Stomach (tissue), 9 donors: ENCODE results near the gene ASAP2. TPM values are rescaled to one million over a fixed set of nuclear protein-coding genes. Genes with fewer than 3 reads are reported as not detected.

Experiments used
- DNase-seq, 2 donors: peaks; one replicate each; pipeline versions ENCODE4 v3.0.0 to v3.0.0-alpha.2; 2013 to 2019
- H3K27ac ChIP-seq, 5 donors: fragments of 200-600 bp in 4 of 5; sonication (generic) in 4 of 5; one replicate each; pipeline ENCODE4 v1.5.1; 2013 to 2019; ENCODE audit warnings: mild to moderate bottlenecking in 1 of 5, moderate library complexity in 1 of 5
- H3K27me3 ChIP-seq, 3 donors: fragments of 200-600 bp; sonication (generic); one replicate each; pipeline ENCODE4 v1.5.1; 2017 to 2019; ENCODE audit warnings: mixed run types in 1 of 3
- H3K36me3 ChIP-seq, 4 donors: fragments of 200-600 bp; sonication (generic); 1 replicate in 3 of 4; 2 replicates in 1 of 4; pipeline ENCODE4 v1.5.1; 2016 to 2019
- H3K4me1 ChIP-seq, 4 donors: fragments of 200-600 bp; sonication (generic); one replicate each; pipeline ENCODE4 v1.5.1; 2016 to 2019
- H3K4me3 ChIP-seq, 4 donors: fragments of 200-600 bp; sonication (generic) in 3 of 4; one replicate each; pipeline ENCODE4 v1.5.1; 2016 to 2019; ENCODE audit warnings: mild to moderate bottlenecking in 1 of 4
- H3K9me3 ChIP-seq, 4 donors: fragments of 200-600 bp; sonication (generic); one replicate each; pipeline ENCODE4 v1.5.1; 2016 to 2019
- EP300 ChIP-seq: sonication (generic); formaldehyde crosslinking; IDR thresholded peaks from one replicate; pipeline ENCODE4 v1.6.1; 2017; ENCODE audit warnings: antibody characterized with exemption
- POLR2A ChIP-seq, 4 donors: fragments of 450-650 bp; IDR thresholded peaks; one replicate each; pipeline ENCODE4 v1.6.1; 2016; ENCODE audit warnings: antibody characterized with exemption in 4 of 4, control low read depth in 2 of 4, mild to moderate bottlenecking in 1 of 4, moderate library complexity in 1 of 4
- POLR2AphosphoS5 ChIP-seq, 3 donors: sonication (generic); formaldehyde crosslinking; IDR thresholded peaks; one replicate each; pipeline ENCODE4 v1.6.1; 2016; ENCODE audit warnings: antibody characterized with exemption in 3 of 3
- WGBS, 5 donors: extraction: QIAGEN DNeasy Blood & Tissue Kit in 3 of 5; methylation state at CpG; one replicate each; pipeline versions ENCODE4 v1.1.5 to v1.1.7; 2013 to 2018; 5-methylcytosine and 5-hydroxymethylcytosine counted together
- intact Hi-C: fragments of 100-400 bp; cut with DNase I; formaldehyde crosslinking; loops from one replicate; pipeline ENCODE4 v1.15.1; 2023; ENCODE audit warnings: low total_unique reads
- polyA plus RNA-seq, 3 donors: library from polyadenylated mRNA; stranded (reverse); fragments of 200-250 nt; gene quantifications; one replicate each; pipeline ENCODE4 v1.2.3, GENCODE V29; 2013
- total RNA-seq, 5 donors: library from RNA; depleted of rRNA; stranded (reverse); fragments of >200 nt; gene quantifications; one replicate each; pipeline versions ENCODE4 v1.1.0 to v1.2.3, GENCODE V29; 2014 to 2016
- TF ChIP-seq, protein P1 (sequence below), 7 experiments: fragments of 450-650 bp in 4 of 7; fragments of 200-600 bp in 3 of 7; sonication (generic) in 3 of 7; IDR thresholded peaks; one replicate each; pipeline ENCODE4 v1.5.1; 2016 to 2019; ENCODE audit warnings: antibody characterized with exemption in 7 of 7, control low read depth in 2 of 7, mild to moderate bottlenecking in 1 of 7
- donor health status: healthy with polysubstance abuse.
- donor health status: Bipolar disorder and iron deficiency.
- donor health status: healthy.

ASAP2 gene
- total and polyA plus RNA-seq, 8 donors, result 9.7 to 55.4 (median 33.7) TPM

DNA sequence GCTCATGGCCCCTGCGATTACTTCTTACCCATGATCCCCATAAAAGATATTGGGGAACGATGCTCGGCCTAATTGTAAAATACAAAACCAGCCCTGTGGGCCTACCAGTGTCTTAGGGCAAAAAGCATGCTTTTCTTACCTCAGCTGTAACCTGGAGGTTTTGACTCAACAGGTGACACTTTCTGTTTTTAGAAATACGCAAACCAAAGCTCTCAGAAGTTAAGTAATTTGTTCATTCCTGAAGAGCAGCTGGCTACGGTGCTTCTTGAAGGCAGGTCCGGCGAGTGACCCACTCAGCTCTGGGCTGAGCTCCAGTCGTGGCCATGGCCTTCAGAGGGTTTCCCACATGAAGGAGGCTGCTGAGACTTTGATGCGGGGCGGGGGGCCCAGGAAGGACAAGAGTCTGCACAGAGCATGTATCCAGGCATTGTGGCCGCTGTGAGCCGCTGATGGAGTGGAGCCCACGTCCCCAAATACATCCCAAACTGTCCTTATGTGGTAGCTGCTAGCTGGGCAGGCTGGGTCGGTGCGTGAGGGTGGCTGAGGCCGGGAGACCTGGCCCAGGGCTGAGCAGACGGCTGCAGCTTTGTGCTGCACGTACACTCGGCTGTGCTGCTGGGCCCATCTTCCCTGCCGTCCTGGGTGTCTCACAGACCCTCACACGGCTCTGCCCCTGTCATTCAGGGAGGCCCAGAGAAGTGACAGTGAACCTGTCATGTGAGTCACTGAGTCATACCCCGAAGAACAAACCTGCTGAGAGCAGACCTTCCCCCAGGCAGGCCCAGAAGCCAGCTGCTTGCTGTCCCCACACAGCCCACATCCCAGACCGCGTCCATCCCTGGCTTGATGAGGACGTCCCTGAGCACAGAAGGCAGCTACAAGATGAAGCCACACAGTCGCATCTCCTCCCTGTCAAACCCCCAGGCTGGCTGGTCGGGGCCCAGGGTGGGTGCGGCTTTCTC lies 182.6 kb downstream of the ASAP2 start:
- no peak overlapping the region for H3K4me3 ChIP-seq
- intact Hi-C loops, result no loop called here
- peaks cover 0 to 6% (median 3%) of the 10 kb centered on the region in 4 donors for H3K4me1 ChIP-seq
- no peak for TF ChIP-seq POLR2A (IDR thresholded peaks at IDR 0.05)
- H3K9me3 ChIP-seq, result no peaks in the 10 kb centered on the region
- 86 to 94% (median 92%) methylated on average over 19 to 28 of the region's 28 CpGs for WGBS, 5 donors
- peaks cover 8 to 90% (median 84%) of the 10 kb centered on the region in 4 donors for H3K36me3 ChIP-seq
- no peaks in the 10 kb centered on the region for H3K27me3 ChIP-seq
- no peak for DNase-seq
- H3K27ac ChIP-seq, result peak overlapping the region in 1 of 5 donors; percentile 14

DNA sequence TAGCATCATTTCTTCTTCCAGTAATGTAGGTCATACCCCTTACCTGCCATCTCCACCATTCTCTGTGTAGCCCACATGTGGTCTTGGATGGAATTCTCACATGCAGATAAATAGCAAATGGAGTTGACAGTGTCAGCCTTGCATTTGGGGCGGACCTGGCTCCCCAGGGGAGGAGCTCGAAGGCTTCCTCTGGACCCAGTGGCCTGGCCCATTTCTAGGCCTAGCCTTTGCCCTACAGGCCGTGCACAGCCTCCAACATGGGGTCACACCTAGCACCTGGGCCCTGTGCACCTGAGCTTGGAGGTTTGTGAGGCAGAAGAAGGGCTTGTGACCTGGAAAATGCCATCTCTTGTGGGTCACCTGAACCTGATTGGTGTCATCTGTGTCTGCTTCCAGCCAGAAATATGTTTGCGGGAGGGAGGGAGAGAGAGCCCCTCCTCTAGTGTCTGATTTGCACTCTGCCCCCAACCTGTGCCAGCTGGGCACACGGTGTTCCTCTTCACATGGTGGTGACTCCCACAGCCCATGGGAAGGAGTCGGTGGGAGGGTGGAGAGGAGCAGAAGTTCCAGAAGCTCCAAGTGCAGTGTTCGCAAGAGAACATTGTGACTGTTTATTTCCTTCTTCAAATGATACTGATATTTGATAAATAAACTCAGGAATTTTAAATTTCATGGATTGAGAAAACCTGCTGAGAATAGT lies 183.7 kb downstream of the ASAP2 start:
- peaks cover 0 to 6% (median 3%) of the 10 kb centered on the region in 4 donors for H3K4me1 ChIP-seq
- intact Hi-C loops, result no loop called here
- DNase-seq, result no peak
- H3K4me3 ChIP-seq, result no peak overlapping the region
- no peaks in the 10 kb centered on the region for H3K9me3 ChIP-seq
- 81 to 91% (median 88%) methylated on average over 7 of the region's 7 CpGs for WGBS, 5 donors
- H3K27me3 ChIP-seq, result no peaks in the 10 kb centered on the region
- TF ChIP-seq POLR2A (IDR thresholded peaks at IDR 0.05) (no peak), EP300 (no peak), POLR2AphosphoS5 (IDR thresholded peaks at IDR 0.05) (no peak)
- TF ChIP-seq, protein P1, sequence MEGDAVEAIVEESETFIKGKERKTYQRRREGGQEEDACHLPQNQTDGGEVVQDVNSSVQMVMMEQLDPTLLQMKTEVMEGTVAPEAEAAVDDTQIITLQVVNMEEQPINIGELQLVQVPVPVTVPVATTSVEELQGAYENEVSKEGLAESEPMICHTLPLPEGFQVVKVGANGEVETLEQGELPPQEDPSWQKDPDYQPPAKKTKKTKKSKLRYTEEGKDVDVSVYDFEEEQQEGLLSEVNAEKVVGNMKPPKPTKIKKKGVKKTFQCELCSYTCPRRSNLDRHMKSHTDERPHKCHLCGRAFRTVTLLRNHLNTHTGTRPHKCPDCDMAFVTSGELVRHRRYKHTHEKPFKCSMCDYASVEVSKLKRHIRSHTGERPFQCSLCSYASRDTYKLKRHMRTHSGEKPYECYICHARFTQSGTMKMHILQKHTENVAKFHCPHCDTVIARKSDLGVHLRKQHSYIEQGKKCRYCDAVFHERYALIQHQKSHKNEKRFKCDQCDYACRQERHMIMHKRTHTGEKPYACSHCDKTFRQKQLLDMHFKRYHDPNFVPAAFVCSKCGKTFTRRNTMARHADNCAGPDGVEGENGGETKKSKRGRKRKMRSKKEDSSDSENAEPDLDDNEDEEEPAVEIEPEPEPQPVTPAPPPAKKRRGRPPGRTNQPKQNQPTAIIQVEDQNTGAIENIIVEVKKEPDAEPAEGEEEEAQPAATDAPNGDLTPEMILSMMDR (IDR thresholded peaks at IDR 0.05), result no peak
- H3K36me3 ChIP-seq, result peaks cover 8 to 89% (median 85%) of the 10 kb centered on the region in 4 donors
- H3K27ac ChIP-seq, result no peak overlapping the region

DNA sequence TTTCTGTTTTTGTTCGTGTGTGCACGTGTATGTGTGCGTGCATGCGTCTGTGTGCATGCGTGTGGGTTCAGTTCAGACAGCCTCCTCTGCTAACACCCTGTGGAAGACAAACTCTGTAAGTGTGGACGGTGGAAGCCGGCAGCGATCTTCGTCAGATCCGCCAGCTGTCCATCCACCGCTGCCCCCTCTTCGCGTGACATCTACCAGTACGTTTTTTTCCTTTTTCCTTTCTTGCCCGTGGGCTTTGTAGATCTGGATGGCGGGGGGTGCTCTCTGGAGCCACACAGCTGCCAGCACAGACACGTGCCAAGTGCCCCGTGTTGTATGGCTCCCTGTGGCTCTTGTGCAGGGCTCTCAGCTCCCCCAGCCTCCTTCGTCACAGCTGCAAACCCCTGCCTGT lies 184.4 kb downstream of the ASAP2 start:
- H3K36me3 ChIP-seq, result peaks cover 8 to 86% (median 82%) of the 10 kb centered on the region in 4 donors
- no peak for DNase-seq
- TF ChIP-seq POLR2A (IDR thresholded peaks at IDR 0.05) (no peak), EP300 (no peak), POLR2AphosphoS5 (IDR thresholded peaks at IDR 0.05) (no peak)
- TF ChIP-seq, protein P1 (IDR thresholded peaks at IDR 0.05), result no peak
- no peaks in the 10 kb centered on the region for H3K9me3 ChIP-seq
- no peak overlapping the region for H3K27ac ChIP-seq
- H3K4me3 ChIP-seq, result no peak overlapping the region
- 88 to 94% (median 92%) methylated on average over 19 of the region's 19 CpGs for WGBS, 5 donors
- peaks cover 0 to 6% (median 3%) of the 10 kb centered on the region in 4 donors for H3K4me1 ChIP-seq
- intact Hi-C loops, result no loop called here
- no peaks in the 10 kb centered on the region for H3K27me3 ChIP-seq

DNA sequence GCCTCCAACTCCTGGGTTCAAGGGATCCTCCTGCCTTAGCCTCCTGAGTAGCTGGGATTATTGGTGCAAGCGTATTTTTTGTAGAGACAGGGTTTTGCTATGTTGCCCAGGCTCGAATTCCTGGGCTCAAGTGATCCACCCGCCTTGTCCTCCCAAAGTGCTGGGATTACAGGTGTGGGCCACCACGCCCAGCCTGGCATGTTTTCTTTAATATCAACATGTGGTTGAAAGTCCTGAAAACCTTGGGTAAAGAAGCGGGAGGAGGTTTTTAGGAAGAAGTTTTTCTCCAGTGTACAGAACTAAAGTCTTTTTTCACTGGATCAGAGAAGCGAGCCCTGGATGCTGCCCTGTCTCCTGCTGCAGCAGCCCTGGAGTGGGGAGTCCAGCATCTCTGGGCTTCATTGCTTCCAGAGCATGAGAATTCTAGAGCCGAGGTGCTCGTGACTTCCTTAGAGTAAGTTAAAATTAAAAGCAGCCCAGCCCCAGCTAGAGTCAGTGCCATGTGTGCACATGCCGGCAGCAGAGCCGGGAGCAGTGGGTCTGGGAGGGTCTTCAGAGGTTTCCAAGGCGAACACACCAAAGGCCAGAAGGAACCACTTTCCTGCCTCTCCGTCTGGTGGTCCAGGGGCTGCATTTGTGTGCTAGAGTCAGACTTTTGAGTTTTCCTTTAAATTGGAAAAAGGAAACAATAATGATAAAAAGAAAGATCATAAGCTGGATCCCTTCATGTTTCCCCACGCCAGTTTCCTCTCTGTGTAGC lies 185.5 kb downstream of the ASAP2 start:
- no peaks in the 10 kb centered on the region for H3K27me3 ChIP-seq
- H3K27ac ChIP-seq, result peak overlapping the region in 3 of 5 donors; percentile 27 to 63 (median 58)
- peaks cover 13 to 91% (median 88%) of the 10 kb centered on the region in 4 donors for H3K36me3 ChIP-seq
- no peaks in the 10 kb centered on the region for H3K9me3 ChIP-seq
- TF ChIP-seq EP300 (no peak), POLR2A (IDR thresholded peaks at IDR 0.05) (no peak), POLR2AphosphoS5 (IDR thresholded peaks at IDR 0.05) (no peak)
- TF ChIP-seq, protein P1 (IDR thresholded peaks at IDR 0.05), result no peak
- DNase-seq, result no peak
- no peak overlapping the region for H3K4me3 ChIP-seq
- intact Hi-C loops, result no loop called here
- H3K4me1 ChIP-seq, result peaks cover 0 to 4% (median 0%) of the 10 kb centered on the region in 4 donors
- 89 to 93% (median 92%) methylated on average over 12 to 13 of the region's 13 CpGs for WGBS, 5 donors
